GM12864 (cell line): ENCODE data around the gene BCL7B.
"Not testable (repeated sequence)": the region's sequence is repeated elsewhere in the genome, so short reads cannot be mapped to it uniquely, and the experiment has no call there.

ENCODE experiments used
- DNase-seq: peaks from one replicate; pipeline ENCODE4 v3.0.0-alpha.2; 2011; ENCODE audit warnings: low read depth
- H3K4me3 ChIP-seq: 2 replicates; pipeline ENCODE4 v1.5.1; 2011; ENCODE audit warnings: mild to moderate bottlenecking, low read depth, low read length, control low read depth
- TF ChIP-seq, protein P1 (sequence below): IDR thresholded peaks from 2 replicates; pipeline ENCODE4 v1.5.1; 2011; ENCODE audit warnings: low read depth, mild to moderate bottlenecking, moderate library complexity, low read length, control low read depth, inconsistent platforms; ENCODE audit errors: missing control alignments

Gene BCL7B

DNA sequence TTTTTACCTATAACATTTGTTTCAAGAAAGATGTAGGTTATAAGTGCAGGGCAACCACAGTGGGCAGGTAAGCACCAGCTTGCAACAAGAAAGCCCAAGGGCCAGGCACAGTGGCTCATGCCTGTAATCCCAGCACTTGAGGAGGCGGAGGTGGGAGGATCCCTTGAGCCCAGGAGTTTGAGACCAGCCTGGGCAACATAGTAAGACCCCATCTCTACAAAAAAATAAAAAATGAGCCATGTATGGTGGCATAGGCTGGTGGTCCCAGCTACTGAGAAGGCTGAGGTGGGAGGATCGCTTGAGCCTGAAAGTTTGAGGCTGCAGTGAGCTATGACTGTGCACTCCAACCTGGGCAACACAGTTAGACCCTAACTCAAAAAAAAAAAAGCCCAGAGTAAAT, 12.8 kb downstream of the BCL7B start:
- DNase-seq: no peak
- H3K4me3 ChIP-seq: no peak overlapping the region
- TF ChIP-seq, protein P1, sequence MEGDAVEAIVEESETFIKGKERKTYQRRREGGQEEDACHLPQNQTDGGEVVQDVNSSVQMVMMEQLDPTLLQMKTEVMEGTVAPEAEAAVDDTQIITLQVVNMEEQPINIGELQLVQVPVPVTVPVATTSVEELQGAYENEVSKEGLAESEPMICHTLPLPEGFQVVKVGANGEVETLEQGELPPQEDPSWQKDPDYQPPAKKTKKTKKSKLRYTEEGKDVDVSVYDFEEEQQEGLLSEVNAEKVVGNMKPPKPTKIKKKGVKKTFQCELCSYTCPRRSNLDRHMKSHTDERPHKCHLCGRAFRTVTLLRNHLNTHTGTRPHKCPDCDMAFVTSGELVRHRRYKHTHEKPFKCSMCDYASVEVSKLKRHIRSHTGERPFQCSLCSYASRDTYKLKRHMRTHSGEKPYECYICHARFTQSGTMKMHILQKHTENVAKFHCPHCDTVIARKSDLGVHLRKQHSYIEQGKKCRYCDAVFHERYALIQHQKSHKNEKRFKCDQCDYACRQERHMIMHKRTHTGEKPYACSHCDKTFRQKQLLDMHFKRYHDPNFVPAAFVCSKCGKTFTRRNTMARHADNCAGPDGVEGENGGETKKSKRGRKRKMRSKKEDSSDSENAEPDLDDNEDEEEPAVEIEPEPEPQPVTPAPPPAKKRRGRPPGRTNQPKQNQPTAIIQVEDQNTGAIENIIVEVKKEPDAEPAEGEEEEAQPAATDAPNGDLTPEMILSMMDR: no peak

DNA sequence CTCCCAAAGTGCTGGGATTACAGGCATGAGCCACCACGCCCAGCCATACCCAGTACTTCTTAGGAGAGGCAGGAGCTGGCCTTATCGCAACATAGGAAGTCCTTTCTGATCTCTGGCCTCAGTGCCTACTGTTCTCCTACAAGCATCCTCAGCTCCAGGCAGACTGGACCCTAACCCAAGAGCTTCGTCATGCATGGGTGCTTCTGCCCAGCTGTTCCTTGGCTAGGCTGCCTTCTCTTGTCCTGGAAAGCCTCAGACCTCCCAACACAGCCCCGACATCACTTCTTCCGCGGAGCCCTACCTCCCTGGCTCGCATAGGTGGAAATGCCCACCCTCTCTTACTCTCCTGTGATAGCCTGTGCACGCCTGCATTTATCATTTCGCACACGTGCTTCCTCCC, 15.8 kb downstream of the BCL7B start:
- no peak overlapping the region for H3K4me3 ChIP-seq
- no peak for DNase-seq
- TF ChIP-seq, protein P1: no peak

GRCh38 chr7:73539709-73540108, 17.8 kb downstream of the BCL7B start:
- TF ChIP-seq, protein P1: no peak
- no peak for DNase-seq
- H3K4me3 ChIP-seq: no peak overlapping the region

DNA sequence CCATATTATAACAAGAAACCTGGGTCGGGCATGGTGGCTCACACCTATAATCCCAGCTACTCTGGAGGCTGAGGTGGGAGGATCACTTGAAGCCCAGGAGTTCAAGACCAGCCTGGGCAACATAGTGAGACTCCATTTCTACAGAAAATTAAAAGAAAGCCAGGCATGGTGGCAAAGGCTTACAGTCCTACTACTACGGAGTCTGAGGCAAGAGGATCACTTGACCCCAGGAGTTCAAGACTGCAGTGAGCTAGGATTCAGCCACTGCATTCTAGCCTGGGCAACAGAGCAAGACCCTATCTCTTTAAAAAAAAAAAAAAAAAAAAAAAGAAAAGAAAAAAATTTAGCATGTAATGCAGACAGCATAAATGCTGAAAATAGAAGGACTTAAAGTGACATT, 19.0 kb downstream of the BCL7B start:
- DNase-seq, H3K4me3 ChIP-seq: not testable (repeated sequence)

GRCh38 chr7:73537051-73537450, 20.4 kb downstream of the BCL7B start:
- no peak overlapping the region for H3K4me3 ChIP-seq
- DNase-seq: no peak
- TF ChIP-seq, protein P1: no peak

- no peak overlapping the region for H3K4me3 ChIP-seq
- DNase-seq: no peak
- TF ChIP-seq, protein P1: no peak
These were observed 21.0 kb downstream of the BCL7B start for GRCh38 chr7:73536479-73536878.

DNA sequence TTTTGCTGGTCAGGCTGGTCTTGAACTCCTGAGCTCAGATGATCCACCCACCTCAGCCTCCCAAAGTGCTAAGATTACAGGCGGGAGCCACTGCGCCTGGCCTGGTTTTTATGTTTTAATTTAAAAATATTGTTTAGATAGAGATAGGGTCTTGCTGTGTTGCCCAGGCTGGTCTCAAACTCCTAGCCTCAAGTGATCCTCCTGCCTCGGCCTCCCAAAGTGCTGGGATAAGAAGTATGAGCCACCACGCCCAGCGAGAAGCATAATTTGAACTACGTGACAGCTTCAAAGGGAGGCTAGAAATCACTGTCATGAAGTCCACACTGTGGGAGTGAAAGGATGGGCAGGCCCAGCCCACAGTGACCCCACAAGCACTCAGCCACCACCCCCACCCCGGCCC, 21.6 kb downstream of the BCL7B start:
- H3K4me3 ChIP-seq, DNase-seq: not testable (repeated sequence)

DNA sequence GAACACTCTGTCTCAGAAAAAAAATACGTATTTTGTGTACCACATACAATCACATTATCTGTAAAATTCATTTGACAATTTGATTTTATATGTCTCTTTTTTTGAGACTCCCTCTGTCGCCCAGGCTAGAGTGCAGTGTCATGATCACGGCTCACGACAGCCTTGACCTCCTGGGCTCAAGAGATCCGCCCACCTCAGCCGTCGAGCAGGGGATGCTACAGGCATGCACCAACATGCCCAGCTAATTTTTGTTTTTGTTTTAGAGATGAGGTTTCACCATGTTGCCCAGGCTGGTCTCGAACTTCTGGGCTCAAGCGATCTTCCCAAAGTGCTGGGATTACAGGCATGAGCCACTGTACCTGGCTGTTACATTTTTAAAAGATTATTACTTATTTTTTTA, 23.7 kb downstream of the BCL7B start:
- no peak overlapping the region for H3K4me3 ChIP-seq
- no peak for DNase-seq
- TF ChIP-seq, protein P1: no peak
